HuH-7.5 (cell line): ENCODE results near the gene ARMC9.

ENCODE experiments used
- DNase-seq: peaks from one replicate; pipeline ENCODE4 v3.0.0; 2011; ENCODE audit warnings: low spot score

ARMC9 gene

DNA sequence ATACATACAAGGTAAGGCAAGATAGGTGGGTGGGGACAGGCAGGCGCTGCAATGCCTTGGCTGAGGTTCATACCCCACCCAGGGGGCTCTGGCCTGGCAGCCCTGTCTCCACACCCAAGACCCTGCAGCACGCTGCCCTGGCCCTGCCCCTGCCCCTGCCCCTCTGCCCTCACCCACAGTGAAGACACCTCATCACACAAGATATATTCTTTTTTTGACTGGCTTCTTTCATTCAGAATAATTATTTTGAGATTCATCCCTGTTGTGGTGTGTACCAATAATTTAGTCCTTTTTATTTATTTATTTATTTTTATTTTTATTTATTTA, 185.6 kb downstream of the ARMC9 start:
- DNase-seq, result no peak

DNA sequence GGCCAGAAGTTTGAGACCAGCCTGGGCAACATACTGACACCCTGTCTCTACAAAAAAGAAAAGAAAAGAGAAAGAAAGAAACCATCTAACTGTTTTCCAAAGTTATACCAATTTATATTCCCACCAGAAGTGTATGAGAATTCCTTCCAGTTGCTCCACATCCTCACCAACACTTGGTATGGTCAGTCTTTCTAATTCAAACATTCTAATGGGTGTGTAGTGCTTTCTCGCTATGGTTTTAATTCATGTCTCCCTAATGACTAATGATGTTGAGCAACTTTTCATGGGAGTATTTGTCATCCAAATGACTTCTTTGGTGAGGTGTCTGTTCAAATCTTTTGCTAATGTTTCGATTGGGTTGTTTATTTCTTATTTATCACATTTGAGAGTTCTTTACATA, 186.5 kb downstream of the ARMC9 start:
- DNase-seq, result no peak

DNA sequence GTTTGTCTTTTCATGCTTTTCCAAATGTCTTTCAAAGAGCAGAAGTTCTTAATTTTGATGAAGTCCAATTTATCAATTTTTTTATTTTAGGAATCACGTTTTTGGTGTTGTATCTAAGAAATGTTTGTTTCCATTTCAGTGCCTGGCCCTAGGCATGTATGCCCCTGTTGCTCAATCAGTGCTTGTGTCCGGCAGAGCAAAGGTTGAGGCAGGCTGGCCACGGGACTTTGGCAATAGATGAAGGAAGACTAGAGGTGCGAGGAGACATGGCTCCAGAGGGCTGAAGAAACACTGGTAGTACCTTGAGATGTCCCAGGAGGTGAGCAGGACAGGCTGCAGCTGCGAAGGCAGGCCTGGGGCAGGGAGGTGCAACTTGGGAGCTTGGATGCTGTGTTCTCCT, 187.0 kb downstream of the ARMC9 start:
- DNase-seq, result no peak

DNA sequence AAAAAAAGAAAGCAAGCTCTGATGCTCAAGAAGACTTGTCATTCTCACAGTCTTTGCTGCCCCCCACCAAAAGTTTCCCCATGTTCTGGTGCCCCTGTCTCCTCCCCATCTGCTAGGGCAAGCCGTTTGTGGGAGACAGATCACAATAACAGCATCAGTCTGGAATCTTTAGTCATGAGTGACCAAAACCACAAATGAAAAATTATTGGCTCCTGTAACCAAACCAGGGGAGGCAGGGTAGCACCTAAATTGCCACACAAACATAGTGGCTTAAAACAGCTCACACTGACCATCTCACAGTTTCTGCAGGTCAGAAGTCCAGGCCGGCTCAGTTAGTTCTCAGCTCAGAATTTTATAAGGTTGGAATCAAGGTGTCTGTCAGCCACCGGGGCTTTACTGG, 188.0 kb downstream of the ARMC9 start:
- DNase-seq, result no peak

DNA sequence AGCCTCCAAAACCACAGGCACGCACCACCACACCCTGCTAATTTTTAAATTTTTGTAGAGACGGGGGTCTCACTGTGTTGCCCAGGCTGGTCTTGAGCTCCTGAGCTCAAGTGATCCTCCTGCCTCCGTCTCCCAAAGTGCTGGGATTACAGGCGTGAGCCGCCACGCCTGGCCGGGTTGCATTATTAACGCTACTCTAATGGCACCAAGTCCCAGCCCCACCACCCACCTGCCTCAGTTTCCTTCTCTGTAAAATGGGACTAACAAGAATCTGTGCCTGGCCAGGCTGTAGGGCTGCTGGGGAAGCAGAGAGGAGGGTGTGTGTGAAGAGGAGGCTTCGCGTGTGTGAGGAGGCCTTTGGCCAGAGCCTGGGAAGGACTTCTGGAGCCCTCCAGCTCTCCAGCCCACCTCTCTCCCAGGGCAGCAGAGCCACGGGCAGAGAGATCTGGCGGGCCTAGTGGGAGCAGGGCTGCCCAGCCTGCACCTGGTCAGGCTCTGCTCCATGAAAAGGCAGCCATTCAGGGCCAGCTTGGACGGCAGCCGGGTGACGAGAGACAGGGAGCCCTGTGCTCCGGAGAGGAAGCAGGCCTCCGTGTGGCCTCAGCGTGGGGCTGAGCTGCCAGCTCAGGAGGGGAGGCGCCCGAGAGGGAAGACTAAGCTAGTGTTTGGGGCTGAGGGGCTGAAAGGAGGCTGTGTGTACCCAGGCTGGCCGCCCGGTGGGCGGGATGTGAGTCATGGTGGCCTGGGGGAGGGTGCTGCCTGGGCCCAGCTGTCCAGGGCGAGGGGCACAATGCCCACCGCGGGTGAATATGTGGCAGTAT, 189.7 kb downstream of the ARMC9 start:
- DNase-seq, result no peak

DNA sequence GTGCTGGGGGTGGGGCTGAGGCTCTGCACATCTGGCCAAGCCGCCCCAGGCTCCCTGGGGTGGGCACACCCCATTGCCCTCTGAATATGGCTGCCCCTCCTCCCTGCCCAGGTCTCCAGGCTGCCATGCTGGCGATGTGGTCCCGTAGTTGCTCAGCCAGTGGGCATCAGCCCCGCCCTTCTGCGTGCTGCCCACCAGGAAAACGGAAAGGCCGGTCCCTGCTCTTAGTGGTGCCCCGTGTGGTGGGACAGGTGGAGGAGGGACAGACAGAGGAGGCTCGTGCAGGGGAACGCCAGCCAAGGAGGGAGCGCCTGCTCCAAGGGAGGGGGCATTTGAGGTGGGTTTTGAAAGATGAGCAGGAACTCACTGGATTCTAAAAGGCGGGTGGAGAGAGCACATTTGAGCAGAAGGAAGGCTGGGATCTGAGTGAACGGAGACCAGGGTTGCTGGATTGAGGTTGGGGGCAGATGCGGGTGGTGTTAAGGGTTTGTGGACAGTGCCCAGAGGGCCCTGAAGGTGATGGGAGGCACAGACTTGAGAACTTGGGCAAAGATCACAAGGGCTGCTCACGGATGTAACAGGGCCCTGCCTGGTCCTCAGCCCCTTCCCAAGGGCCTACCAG, 190.4 kb downstream of the ARMC9 start:
- no peak for DNase-seq

DNA sequence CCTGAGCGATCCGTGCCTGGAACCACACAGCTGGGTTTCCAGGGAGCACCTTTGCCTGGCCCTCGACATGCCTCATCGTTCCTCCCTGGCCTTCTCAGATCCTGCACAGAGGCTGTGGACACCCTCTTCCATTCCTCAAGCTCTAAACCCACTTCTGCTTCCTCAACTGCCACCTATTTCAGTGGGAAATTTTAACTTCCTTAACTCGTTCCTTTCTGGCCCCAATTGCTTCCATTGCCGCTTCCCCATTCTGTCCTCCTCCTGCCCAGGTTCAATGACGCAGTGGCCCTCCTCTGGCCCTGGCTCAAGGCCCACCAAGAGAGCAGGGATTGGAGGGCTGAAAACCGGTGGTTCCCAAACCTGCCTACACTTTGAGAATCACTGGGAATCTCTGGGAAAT, 192.2 kb downstream of the ARMC9 start:
- DNase-seq, result no peak

DNA sequence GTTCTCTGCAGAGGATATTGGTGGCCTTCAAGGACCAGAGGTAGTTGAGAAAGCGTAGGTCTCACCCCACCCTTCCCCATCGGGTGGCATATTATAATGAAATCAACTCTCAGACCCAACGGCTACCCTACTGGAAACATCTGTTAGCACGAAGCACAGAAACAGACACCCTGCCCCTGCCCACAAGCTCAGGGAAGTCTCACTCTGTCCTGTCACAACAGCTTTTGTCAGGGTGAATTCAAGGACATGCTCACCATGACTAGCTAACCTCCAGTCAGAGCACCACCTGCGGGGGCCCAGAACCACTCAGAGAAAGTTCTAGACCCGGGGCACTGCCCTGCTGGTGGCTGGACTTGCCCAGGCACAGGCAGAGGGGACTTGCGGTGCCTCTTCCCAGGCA, 193.6 kb downstream of the ARMC9 start:
- DNase-seq, result no peak

DNA sequence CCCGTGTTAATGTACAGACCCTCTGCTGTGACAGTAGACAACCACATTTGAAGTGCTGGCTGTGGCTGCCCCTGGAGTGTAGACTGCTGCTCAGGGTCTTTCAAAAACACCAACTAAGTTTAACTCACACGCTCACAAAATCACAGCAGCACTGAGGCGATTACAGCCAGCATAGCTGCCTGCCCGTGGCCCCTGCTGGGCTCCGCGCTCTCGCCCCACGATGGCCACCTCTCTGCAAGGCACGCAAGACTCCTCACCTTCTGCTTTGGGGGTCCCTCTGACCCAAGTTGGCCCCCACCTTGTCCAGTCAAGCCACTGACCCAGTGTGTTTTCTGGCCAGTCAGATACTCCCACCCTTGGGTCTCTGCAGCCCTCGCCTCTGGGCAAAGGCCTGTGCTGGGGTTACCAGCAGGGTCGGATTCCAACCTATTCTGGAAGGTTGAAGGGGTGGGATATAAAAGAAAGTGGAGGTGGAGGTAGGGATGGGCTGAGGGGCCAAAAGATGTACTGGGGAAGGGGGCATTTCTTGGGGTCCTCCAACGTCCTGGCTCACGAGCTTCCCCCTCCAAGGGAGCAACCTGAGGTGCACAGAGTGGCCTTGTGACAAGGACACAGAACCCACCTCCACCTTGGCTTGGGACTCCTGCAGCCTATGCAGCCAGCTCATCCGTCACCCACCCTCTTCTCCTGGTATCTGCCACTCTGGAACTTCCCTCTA, 194.2 kb downstream of the ARMC9 start:
- DNase-seq, result no peak

DNA sequence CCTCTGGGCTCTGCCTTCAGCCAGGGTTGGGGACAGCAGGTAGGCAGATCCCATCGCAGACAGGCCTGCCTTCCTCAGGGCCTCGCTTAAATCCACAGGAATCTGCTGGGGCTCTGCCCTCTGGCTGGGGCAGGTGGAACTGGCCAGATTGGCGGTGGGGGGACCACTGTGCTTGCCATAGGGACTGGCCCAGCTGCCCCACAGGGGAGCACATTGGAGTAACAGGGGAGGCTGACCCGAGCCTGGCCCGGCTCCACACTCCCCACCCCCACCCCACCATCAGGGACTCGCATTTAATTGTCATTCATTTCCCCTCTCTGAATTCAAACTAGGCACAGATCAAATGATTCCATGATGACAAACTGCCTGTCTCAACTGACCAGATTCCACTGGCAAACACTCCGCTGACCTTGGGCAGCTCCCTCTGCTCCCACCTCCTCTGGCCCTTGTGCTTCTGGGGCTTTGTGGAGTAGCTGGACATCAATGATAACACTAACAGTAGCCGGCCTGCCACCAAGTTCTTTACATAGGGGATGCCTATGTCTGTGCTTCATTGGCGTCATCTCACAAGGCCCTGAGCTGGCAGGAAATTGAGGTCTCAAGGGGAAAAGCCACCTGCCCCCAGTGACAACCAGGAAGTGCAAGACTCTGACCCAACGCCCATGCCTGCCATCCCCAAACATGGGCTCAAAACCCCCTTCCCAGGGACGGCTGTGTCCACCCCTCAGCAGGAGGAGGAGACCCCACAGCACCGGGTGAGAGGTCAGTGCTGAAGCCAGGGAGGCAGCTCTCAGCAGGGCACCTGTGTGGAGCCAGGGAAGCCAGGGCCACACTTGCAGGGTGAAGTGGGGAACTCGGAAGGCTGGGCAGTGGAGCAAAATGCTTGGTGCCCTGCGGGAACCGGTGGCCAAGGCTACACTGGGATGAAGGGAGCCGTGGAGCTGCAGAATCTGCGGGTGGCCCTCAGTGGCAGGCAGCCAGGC, 195.0 kb downstream of the ARMC9 start:
- DNase-seq, result no peak

DNA sequence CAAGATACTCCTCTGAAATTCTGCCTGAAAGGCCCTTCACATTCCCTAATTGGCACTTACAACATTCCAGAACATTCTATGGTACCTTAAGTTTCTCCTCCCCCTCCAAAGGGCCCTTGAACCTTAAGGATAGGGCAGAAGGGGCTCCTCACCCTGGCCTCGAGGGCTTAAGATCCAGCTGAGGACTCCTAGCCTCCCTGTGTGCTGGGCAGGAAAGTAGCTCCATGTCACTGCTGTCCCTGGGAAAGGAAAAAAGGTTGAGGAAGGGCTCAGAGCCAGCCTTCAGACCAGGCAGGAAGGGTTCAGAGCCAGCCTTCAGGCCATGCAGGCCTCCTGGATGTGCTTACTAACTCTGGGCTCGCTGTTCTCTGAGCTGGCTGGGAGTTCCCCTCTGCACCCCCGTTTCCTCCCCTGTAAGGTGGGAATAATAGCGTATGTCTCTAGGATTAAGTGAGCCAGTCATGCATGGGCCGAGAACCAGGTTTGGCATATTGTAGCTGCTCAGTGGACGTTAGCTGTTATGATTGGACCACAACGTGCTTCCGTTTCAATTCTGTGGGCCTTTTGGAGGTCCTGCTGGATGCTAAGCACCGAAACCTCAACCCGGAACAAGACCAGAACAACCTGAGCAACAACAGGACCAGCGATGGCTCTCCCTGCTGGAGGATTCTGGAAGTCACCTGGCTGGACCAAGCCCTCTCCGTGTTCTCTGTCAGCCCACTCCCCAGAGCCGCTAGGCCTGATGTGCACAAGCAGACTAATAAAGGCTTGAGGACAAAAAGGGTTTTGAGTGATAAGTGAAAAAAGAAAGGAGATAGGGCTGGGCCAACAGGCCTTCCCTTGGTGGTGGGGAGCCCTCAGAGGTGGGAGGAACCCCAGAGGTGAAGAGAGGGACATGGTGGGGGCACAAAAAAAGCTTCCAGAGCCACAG, 196.0 kb downstream of the ARMC9 start:
- DNase-seq, result peak; percentile 78

DNA sequence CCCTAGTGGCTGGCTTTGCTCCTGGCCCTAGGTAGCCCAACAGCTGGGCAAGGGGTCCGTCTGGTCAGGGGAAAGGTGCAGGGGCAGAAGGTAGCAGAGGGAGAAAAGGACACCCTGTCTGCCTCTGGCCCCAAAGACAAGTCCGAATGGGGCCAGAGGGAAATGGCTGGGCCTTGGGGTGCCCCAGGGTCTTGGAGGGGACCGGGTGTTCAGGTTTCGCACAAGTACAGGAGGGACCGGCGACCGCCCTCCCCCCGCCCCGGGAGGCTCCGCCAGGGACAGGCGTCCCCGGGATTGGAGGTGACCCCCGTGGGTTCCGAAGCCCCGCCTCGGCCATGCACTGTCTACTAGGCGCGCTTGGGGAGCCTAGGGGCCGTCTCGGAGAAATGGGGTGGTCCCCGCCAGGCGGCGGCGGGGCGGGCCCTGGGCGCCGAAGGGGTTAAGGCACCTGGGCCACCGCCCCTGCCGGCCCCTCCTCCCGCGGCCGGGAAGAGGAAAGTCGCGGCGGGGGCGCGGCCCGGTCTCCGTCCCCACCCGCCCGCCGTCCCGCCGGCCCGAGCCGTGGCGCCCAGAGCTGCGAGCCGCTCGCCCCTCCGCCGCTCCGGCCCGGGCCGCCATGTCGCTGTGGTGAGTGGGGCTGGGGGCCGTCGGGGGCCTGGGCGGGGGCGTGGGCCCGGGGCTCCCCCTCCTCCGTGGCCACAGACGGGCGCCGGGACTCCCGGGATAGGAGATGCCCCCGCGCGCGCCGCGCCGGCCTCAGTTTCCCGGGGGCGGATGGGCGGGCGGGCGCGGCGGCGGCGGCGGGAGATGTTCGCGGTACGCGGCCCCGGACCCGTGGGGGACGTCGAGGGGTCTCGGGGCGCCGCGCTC, 197.0 kb downstream of the ARMC9 start, which contains the start of gene B3GNT7:
Gene B3GNT7, plus strand, starts transcription at position 523 of the 870 bp plus-strand sequence. Its CDS starts 94 bp downstream, at position 617.
- DNase-seq, result peak; percentile 65

DNA sequence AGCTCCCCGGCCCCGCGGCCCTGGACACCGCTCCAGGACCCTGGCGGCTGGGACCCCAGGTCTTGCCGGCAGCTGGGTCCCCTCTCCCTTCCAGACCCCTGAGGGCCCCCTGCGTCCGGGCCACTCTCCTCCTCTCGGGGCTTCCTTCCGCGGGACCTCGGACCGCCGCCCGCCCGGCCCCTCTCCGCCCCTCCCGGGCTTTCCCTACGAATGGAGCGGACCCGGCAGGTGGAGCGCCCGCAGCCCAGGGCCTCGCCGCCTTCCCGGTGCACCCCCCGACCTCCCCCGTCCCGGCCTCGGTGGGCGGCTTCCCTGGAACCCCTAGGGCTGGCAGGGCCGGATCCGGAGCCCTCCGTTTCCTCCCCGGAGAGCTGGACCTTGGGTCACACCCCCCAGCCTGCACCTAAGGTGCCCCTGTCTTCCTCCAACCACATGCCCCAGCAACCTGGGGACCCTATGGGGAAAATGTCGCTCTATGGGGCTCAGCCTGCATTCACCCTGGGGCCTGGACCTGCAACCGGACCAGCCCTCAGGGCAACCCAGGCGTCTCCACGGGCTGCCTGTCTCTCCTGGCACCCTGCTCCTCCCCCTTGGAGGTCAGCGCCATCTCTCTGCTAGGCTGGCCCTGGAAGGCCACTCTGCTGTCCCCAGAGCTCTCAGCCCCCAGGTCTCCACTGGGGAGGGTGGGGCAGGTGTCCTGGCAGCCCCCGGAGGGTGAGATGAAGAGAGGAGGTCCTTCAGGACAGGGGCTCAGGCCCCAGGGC, 197.8 kb downstream of the ARMC9 start:
- DNase-seq, result no peak

DNA sequence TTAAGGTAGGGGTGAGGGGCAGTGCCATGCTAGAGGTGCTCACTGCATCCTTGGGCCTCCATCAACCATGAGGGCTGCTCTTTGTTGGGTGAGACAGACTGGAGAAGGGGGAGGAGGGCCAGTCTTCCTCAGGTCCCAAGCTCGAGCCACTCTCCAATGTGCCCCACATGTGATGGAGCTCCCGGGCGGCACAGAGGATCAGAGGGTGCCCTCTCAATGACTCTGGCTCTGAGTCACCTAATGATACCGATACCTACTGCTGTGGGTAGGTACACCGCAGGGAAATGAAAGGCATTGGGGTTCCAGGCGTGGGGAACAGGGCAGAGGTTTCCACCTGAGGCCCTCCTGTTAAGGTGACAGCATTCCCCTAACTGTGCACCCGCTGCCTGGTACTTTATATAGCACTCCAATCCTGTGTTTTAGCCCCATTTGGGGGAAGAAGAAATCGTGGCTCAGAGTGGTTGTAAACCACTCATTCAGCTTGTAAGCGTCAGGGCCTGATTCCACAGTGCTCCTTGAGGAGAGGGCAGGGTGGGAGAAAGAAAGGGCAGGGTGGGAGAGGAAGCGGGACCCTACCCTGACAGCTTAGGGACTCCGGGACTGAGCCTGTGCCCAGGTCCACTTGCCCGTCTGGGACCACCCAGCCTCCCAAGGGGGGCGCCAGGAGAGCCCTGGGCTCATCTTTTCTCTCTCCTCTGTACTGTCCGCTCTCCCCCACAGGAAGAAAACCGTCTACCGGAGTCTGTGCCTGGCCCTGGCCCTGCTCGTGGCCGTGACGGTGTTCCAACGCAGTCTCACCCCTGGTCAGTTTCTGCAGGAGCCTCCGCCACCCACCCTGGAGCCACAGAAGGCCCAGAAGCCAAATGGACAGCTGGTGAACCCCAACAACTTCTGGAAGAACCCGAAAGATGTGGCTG, 198.8 kb downstream of the ARMC9 start:
- no peak for DNase-seq

DNA sequence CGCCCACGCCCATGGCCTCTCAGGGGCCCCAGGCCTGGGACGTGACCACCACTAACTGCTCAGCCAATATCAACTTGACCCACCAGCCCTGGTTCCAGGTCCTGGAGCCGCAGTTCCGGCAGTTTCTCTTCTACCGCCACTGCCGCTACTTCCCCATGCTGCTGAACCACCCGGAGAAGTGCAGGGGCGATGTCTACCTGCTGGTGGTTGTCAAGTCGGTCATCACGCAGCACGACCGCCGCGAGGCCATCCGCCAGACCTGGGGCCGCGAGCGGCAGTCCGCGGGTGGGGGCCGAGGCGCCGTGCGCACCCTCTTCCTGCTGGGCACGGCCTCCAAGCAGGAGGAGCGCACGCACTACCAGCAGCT, 199.5 kb downstream of the ARMC9 start:
- DNase-seq, result no peak

DNA sequence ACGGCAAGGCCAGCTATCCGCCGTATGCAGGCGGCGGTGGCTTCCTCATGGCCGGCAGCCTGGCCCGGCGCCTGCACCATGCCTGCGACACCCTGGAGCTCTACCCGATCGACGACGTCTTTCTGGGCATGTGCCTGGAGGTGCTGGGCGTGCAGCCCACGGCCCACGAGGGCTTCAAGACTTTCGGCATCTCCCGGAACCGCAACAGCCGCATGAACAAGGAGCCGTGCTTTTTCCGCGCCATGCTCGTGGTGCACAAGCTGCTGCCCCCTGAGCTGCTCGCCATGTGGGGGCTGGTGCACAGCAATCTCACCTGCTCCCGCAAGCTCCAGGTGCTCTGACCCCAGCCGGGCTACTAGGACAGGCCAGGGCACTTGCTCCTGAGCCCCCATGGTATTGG, 200.2 kb downstream of the ARMC9 start:
- no peak for DNase-seq

DNA sequence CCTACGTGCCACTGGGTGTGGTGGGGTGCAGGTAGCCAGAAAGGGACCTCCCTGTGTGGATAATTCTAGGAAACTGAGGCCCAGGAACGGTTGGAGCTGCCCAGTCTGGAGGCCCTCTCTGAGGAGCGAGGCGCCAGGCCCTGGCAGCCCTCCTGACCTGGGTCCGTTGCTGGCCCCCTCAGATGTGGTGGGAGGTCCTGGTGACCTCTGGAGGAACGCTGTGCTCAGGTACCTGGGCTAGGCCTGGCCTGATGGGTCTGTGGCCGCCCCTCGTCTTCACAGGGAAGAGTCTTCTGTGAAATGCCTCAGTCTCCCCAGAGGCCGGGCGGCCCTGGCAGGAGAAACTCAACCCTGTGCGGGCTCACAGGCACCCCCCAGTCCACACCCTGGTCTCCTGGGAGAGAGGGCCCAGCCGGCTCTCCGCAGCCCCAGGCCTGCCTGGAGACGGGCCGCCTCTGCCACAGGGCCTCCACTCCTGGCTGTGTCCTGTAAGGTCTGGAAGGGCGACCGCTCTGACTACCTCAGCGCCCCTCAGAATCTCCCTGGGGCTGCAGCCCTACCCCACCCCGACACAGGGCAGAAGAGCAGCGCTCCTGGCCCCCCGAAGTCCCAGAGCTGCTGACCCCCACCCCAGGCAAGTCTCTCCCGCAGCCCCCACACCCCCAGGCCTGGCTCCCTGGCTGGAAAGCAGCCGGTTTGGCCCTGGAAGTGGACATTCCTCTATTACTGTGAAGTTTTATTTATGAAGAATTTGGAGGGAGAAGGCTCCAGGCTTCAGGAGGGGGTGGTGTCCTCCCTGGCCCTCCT, 200.8 kb downstream of the ARMC9 start:
- DNase-seq, result no peak
